Thyroid gland (tissue), 4 donors: ENCODE results near the gene C17orf78.

ENCODE experiments used
- POLR2A ChIP-seq, 2 donors: fragments of 450-650 bp; IDR thresholded peaks; one replicate each; pipeline ENCODE4 v1.6.1; 2017; ENCODE audit warnings: antibody characterized with exemption in 2 of 2, mild to moderate bottlenecking in 2 of 2, moderate library complexity in 1 of 2
- TF ChIP-seq, protein P1 (sequence below), 6 experiments: fragments of 200-600 bp in 3 of 6; fragments of 450-650 bp in 3 of 6; sonication (generic) in 3 of 6; IDR thresholded peaks; one replicate each; pipeline ENCODE4 v1.5.1; 2016 to 2019; ENCODE audit warnings: antibody characterized with exemption in 6 of 6, mild to moderate bottlenecking in 2 of 6, inconsistent platforms in 1 of 6, moderate library complexity in 1 of 6

DNA sequence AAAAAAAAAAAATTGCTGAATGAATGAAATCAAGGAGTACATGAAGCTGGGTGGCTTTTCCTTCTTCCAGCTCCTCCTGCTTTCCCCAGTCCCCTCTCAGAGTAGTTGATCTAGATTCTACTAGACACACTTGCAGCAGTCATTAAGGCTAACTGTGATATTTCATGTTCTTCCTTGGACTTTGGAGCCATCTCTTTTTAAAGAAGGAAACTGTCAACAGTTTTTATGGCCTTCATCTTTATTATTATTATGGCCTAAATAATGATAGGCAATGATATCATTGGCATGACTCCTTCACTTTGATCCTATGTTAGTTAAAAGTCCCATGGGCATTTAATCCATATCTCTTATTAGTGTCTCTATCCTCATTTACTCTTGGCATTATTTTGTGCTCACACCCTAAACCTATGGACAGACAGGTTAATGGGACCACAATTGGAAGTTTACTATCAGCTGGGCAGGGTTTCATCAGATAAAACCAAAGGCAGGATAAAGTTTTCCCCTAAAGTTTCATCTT, 9.7 kb downstream of the C17orf78 start:
- TF ChIP-seq, protein P1, sequence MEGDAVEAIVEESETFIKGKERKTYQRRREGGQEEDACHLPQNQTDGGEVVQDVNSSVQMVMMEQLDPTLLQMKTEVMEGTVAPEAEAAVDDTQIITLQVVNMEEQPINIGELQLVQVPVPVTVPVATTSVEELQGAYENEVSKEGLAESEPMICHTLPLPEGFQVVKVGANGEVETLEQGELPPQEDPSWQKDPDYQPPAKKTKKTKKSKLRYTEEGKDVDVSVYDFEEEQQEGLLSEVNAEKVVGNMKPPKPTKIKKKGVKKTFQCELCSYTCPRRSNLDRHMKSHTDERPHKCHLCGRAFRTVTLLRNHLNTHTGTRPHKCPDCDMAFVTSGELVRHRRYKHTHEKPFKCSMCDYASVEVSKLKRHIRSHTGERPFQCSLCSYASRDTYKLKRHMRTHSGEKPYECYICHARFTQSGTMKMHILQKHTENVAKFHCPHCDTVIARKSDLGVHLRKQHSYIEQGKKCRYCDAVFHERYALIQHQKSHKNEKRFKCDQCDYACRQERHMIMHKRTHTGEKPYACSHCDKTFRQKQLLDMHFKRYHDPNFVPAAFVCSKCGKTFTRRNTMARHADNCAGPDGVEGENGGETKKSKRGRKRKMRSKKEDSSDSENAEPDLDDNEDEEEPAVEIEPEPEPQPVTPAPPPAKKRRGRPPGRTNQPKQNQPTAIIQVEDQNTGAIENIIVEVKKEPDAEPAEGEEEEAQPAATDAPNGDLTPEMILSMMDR (IDR thresholded peaks at IDR 0.05): no peak
- TF ChIP-seq POLR2A (IDR thresholded peaks at IDR 0.05): no peak
